Stimulated activated CD4-positive, alpha-beta T cell treated with anti-CD3 and anti-CD28 coated beads, TNF-alpha, amount 100 ng/mL, for 48 hours (primary cell): ENCODE measurements around the gene PIP5K1B.

Experiments
- DNase-seq, 3 donors: peaks; one replicate each; pipeline ENCODE4 v3.0.0-alpha.2; 2020; ENCODE audit warnings: low read depth in 3 of 3

Gene PIP5K1B

DNA sequence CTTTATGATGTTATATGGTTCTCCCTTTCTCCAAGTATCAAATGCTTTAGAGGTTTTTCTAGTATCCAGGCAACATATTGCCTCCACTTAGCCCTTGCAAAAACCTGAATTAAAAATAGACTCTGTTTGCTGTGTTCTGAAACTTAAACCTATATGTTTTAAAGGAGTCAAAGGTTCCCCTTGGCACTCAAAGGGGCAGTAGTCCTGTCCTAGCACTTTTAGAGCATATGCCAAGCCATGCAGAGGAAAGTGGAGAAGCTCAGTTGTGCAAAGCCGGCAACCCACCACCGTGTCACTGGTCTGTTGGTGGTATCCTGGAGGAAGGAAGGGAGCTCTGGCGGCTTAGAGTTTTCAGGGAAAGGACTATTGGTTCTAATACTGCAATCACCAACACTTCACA, 154.3 kb downstream of the PIP5K1B start:
- no peak for DNase-seq

DNA sequence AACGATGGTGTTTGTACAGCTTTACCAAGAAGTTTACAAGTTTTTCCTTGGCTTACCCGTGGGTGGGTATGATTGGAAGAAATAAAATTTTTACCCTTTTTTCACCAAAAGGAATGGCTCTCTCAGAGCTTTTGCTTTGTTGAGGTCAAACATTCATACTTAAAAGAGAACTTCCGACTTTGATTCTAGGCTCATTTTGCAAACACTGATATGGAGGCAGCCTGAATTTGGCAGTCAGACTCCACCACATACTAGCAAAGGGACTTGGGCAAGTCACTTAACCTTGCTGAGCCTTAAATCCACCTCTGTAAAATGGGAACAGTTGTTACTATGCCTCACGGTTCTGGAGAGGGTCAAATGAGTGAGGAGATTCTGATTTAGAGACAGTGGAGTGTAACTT, 155.4 kb downstream of the PIP5K1B start:
- no peak for DNase-seq

- DNase-seq: no peak
Measured at GRCh38 chr9:68861436-68861835, 156.4 kb downstream of the PIP5K1B start.

- no peak for DNase-seq
Measured at GRCh38 chr9:68867066-68867465, 162.0 kb downstream of the PIP5K1B start.

DNA sequence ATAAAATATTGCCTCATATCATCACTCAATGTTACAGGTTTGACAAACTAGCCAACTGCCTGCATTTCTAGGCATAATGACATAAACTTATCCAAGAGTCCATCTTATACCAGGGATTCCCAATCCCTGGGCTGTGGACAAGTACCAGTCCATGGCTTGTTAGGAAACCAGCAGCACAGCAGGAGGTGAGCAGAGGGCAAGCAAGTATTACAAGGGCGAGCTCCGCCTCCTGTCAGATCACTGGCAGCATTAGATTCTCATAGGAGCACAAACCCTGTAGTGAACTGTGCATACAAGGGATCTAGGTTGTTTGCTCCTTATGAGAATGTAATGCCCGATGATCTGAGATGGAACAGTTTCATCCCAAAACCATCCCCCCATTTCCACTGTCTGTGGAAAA, 164.0 kb downstream of the PIP5K1B start:
- no peak for DNase-seq

DNA sequence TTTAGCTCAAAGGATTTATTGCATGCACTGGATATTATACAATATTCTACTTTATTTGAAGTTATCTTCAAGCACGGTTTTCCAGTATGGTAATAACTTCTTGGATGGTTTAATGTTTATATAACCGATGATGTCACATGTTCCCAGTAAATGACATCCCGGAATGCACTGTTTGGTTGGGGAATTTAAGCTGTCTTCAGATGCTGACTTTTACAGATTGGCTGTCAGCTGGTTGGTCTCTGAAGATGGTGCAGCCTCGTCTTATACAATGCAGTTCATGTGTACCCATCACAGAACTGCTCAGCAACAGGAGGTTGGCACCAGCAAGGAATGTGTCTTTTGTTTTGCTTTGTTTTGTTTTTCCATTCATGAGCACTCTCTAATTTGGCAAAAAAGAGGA, 165.0 kb downstream of the PIP5K1B start:
- no peak for DNase-seq

- no peak for DNase-seq
Measured at GRCh38 chr9:68871236-68871635, 166.2 kb downstream of the PIP5K1B start.

- no peak for DNase-seq
Measured at GRCh38 chr9:68872026-68872501, 167.0 kb downstream of the PIP5K1B start.

- no peak for DNase-seq
Measured at GRCh38 chr9:68873179-68873578, 168.1 kb downstream of the PIP5K1B start.

DNA sequence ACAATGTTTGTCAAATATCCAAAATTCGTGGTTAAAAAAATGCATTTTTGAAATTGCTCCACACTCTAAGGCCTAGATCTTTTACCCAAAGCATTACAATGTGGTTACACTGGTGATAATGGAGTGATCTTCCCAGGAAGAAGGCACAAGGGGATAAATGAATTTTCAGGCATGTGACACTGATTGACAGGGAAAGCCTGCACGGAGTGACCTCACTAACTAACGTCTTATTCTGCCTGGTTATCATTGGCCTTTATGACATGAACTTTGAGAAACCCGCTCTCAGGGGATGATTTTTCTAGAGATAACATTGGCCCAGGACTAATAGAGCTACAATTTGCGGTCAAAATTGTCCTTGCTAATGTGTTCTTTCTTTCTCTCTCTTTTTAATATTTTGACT, 171.2 kb downstream of the PIP5K1B start:
- no peak for DNase-seq

DNA sequence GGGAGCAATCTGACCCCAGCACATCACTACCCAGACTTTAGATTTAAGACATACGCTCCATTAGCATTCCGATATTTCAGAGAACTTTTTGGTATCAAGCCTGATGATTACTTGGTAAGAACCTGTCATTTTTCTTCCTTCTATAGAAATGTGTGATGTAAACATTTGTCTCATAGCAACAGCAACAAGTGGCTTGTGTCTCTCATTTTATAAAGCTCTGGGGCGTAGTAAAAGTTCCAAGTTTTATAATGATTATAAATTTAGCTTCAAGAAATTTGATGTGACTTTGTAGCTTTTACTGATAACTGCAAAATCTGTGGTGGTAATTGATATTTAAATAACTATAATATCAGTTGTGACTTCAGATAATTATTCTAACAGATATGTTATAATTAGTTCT, 171.6 kb downstream of the PIP5K1B start:
- DNase-seq: no peak

- DNase-seq: no peak
Measured at GRCh38 chr9:68877219-68877618, 172.2 kb downstream of the PIP5K1B start.

DNA sequence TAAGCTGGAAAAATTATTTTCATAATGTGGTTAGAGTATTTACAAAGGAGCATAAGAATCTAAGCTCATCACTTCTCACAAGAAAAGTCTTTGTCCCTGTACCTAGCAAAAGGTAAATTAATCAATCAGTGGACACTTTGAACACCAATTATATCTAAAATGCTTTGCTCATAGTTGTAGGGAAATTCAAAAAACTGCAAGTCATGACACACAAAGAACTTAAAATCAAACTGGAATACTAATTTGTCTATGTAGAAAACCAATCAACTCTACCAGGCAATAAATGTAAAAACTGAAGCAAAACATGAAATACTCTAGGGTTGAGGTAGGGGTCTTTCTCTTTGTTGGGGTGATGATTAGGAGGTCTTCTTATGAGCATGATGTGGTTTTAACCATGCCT, 173.4 kb downstream of the PIP5K1B start:
- DNase-seq: no peak

GRCh38 chr9:68883224-68883623, 178.2 kb downstream of the PIP5K1B start:
- no peak for DNase-seq

- DNase-seq: no peak
Measured at GRCh38 chr9:68887232-68887631, 182.2 kb downstream of the PIP5K1B start.

GRCh38 chr9:68894502-68894901, 189.5 kb downstream of the PIP5K1B start:
- no peak for DNase-seq

DNA sequence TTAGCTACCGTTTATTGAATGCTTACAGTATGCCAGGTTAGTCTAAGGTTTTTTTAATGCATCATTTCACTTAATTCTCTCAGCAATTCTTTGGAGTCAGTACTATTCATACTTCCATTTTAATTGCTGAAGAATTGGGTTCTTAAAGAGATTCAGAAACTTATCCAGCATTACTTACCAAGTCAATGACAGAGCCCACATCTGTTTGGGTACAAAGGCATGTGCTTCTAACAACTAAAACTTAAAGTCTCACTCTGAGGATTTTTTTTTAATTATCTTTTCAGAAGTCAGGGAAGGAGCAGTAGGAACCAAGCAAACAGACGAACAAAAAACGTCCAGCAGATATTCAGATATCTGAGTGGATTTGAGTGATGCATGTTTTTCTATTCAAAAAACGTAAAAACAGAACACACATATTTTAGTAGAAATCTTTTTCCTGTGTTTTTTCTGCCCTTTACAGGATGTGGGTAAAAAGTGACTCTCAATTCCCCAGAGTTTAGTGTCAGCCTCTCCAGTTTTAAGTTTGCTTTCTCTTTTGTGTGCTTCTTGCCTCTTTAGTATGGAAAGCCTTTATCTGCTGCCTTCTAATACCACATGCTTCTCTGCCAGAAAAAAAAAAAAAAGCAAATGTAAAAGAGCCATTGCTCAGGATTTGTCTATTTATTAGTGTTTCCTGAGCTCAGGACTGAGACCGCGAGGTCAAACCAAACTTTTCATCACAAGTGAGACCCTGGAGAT, 190.9 kb downstream of the PIP5K1B start:
- no peak for DNase-seq

DNA sequence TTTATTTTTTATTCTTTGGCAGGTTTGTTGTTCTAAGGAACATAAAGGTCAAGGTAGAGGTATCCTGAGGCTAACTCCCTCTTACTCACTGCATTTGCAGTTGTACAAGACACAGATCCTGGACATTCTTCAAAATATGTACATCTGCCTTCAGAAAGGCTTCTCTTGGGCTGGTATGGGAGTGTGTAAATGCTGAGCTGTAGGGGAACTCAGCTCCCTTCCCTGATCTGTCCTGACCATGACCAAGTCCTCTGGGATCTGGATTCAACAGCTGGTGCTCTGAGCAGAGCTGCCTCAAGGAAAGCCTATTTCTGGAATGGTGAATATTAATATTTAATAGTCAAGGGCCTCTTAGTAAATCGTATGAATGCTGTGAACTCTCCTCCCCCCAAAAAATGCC, 191.4 kb downstream of the PIP5K1B start:
- DNase-seq: no peak

GRCh38 chr9:68897577-68898145, 192.6 kb downstream of the PIP5K1B start:
- no peak for DNase-seq

DNA sequence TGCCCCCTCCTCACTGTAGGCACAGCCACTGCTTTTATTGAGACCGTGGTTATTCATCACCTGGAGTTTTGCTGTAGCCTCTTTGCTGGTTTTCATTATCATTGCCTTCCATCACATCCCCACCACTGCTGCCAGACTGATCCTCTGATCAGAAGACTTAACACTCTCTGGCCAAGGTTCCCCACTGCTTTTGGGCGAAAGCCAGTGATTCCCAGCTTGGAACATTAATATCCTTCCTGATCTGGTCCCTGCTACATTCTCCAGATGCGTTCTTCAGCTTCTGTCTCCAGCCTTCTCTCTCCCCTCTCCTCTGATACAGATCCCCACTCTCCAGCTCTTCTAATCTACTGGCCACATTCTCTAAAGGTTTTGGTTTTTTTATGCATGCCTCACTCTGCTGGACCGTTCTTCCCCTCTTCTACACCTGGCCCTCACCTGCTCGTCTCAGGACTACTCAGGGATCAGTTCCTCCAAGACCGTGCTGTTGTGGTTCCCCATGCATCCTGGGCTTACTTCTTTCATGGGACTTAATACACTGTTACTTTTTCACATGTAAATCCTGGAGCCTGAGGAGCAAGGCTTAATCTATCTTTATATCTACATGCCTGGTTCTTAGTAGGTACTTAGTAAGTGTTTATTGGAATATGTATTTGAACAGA, 193.9 kb downstream of the PIP5K1B start:
- DNase-seq: no peak

DNA sequence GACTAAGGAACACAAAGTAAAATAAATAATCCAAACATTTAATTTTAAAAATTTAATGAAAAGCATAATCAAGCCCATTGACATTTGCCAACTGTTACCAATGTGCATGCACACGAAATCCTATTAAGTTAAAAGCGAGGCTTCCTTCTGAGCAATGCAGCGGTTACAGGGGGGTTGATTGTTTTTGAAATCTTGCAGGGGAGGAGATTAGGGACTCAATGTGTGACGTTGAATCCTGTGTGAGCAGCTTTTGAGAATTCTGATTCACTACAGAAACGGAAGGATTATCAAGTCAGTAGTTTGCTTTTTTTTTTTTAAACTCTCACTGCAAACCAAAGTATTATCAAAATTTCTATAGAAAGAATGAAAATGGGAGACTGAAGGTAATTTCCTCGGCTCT, 199.4 kb downstream of the PIP5K1B start:
- DNase-seq: no peak

GRCh38 chr9:68905129-68905528, 200.1 kb downstream of the PIP5K1B start:
- DNase-seq: no peak

DNA sequence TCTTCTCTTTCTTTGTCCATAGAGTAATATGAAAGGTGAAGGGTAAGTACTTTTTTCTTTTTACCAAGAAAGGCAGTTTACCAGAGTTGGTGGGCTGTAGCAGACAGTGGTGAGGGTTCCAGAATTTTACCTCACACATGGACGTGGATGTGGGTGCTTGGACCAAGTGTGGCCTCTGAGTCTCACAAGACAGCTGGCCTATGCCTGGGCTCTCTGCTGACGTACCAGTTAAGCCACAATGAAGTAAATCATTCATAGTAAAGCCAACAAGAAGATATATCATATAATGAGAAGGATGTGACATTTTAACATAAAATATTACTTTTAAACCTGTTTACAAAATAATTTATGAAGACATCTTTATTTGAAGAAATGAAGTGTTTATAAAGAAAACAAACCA, 202.9 kb downstream of the PIP5K1B start:
- no peak for DNase-seq
